OCI-LY7 (cell line): ENCODE results near the gene E2F7.

Source experiments
- EZH2phosphoT487 ChIP-seq: fragments of 200-600 bp; sonication (generic); IDR thresholded peaks from 2 replicates; pipeline ENCODE4 v1.6.1; 2018; ENCODE audit warnings: low read depth, borderline replicate concordance, mild to moderate bottlenecking, mixed run types, antibody characterized with exemption, low read length, moderate library complexity, mixed read lengths
- TF ChIP-seq, protein P1 (sequence below): fragments of 200-600 bp; sonication (generic); conservative IDR thresholded peaks from 2 replicates; pipeline ENCODE4 v1.5.1; 2014; ENCODE audit warnings: mild to moderate bottlenecking, antibody characterized with exemption, low read length, moderate library complexity, mixed read lengths

DNA sequence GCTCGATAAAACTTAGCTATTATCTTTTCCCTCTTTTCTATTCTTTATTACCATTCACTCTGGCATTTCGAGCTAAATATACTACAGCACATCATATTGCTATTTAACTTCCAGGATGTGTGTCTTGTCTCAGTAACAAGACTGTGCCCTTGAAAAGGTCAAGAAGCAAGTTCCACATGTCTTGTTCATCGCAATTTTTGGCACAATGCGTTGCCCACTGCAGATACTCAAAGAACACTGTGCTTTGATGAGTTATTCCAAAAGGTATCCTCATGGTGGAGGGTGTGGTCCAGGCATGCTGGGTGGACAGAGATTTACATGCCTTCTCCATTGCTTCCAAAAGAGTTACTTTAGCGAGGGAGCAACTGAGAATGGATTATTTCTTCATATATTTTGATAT is 6.6 kb downstream of the E2F7 start:
- TF ChIP-seq, protein P1, sequence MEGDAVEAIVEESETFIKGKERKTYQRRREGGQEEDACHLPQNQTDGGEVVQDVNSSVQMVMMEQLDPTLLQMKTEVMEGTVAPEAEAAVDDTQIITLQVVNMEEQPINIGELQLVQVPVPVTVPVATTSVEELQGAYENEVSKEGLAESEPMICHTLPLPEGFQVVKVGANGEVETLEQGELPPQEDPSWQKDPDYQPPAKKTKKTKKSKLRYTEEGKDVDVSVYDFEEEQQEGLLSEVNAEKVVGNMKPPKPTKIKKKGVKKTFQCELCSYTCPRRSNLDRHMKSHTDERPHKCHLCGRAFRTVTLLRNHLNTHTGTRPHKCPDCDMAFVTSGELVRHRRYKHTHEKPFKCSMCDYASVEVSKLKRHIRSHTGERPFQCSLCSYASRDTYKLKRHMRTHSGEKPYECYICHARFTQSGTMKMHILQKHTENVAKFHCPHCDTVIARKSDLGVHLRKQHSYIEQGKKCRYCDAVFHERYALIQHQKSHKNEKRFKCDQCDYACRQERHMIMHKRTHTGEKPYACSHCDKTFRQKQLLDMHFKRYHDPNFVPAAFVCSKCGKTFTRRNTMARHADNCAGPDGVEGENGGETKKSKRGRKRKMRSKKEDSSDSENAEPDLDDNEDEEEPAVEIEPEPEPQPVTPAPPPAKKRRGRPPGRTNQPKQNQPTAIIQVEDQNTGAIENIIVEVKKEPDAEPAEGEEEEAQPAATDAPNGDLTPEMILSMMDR, result no peak
- no peak for TF ChIP-seq EZH2phosphoT487
